ENCODE measurements around the gene FECH.

DNA sequence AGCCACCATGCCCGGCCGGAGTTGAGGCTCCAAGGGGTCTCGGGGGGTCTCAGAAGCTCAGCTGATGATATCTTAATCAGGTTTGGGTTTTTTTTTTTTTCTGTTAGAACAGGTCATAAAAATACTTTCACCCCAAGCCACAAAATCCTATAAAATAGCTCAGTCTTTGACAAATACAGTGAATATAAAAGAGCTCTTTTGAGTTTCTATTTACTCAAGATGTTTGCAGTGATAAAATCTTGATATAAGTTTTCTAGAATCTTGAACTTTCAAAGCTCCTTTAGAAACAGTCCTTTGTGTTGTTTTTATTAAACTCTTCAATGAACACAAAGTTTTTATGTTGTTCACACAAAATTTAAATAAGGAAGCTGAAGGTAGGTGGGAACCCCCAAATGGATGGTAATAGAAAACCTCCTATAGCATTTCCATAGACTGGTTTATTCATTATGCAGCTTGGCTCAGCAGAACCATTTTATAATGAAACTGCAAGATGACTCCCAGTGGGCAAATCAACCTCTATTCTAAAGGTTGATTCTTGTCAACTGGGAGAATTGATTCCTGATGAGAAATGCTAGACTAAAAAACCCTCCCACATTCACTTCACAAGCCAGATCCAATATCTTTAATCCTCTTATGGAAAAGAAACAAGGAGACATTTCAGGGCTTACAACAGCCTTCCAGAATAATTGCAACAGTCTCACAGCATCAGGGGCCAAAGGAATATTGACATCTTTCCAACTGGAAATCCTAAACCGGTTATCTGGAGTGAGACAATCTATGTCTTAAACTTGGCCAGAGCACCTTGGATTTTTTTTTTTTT lies 48.7 kb upstream of the FECH start:
- TF ChIP-seq, protein P1, sequence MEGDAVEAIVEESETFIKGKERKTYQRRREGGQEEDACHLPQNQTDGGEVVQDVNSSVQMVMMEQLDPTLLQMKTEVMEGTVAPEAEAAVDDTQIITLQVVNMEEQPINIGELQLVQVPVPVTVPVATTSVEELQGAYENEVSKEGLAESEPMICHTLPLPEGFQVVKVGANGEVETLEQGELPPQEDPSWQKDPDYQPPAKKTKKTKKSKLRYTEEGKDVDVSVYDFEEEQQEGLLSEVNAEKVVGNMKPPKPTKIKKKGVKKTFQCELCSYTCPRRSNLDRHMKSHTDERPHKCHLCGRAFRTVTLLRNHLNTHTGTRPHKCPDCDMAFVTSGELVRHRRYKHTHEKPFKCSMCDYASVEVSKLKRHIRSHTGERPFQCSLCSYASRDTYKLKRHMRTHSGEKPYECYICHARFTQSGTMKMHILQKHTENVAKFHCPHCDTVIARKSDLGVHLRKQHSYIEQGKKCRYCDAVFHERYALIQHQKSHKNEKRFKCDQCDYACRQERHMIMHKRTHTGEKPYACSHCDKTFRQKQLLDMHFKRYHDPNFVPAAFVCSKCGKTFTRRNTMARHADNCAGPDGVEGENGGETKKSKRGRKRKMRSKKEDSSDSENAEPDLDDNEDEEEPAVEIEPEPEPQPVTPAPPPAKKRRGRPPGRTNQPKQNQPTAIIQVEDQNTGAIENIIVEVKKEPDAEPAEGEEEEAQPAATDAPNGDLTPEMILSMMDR (conservative IDR thresholded peaks at IDR 0.05; ENCODE audit: low read length), result no peak
- no peak for TF ChIP-seq EZH2phosphoT487 (IDR thresholded peaks at IDR 0.05; ENCODE audit: borderline replicate concordance, low read depth, low read length)
